ENCODE data around the gene KLHDC8B. TPM values are rescaled to one million over a fixed set of nuclear protein-coding genes. Genes with fewer than 3 reads are reported as not detected.

KLHDC8B gene
- total RNA-seq, 1 experiment from 2014 or later = 13.5 TPM

DNA sequence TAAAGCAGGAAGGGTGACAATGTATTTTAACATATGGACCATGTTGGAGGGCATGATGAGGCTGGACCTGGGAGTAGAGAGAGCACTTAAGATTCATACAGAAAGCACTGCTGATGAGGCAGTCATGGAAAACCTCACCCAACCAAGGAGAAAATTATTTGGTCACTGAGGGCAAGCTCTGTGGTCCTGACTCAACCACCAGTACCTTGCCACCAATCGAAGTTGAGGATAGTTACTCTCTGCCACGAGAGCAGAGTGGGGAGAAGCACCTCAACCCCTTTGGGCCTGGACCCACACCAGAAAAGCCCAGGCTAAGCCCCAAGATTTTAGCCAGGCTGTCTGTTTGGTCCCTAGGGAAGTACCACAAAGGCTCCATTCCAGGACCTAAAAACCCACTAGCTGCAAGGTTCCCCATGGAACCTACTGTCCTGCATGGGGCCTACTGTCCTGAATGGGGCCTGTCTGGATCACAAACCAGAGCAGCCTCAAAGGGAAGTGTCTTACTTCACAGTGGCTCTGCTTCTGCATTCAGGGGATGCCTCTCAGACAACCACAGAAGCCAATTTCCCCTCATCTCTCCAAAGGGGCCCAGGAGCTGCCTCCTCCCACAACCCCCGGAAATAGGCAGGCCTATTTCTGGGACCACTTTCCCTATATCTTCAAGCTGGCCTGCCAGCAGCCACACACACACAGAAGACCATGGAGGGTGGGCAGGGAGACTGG is 9.4 kb upstream of the KLHDC8B start:
- Histone ChIP-seq H3K23ac (ENCODE audit: insufficient read length, low read depth, low read length) (no peak overlapping the region), H3K9me3 (ENCODE audit: control insufficient read depth, low read depth, low read length) (no peaks in the 10 kb centered on the region), H2BK5ac (ENCODE audit: insufficient read length, low read length) (no peak overlapping the region), H3K27me3 (ENCODE audit: insufficient read depth, low read length) (no peaks in the 10 kb centered on the region), H3K56ac (ENCODE audit: insufficient read length, low read depth, low read length) (no peak overlapping the region), H3K18ac (ENCODE audit: insufficient read length, low read depth, low read length) (no peak overlapping the region), H3K79me2 (ENCODE audit: insufficient read depth, low read length) (no peaks in the 10 kb centered on the region; the same call in 1 of the 2 replicates), H3K4me1 (ENCODE audit: insufficient read depth, low read length) (peaks cover 4% of the 10 kb centered on the region; the same call in 1 of the 2 replicates), H4K8ac (replicated peaks; ENCODE audit: insufficient read length, low read depth, low read length) (no peak overlapping the region), H2BK120ac (ENCODE audit: low read depth, low read length, poor library complexity, severe bottlenecking) (no peak overlapping the region), H3K79me1 (ENCODE audit: insufficient read depth, low read depth, low read length, poor library complexity, severe bottlenecking) (no peaks in the 10 kb centered on the region), H2BK12ac (ENCODE audit: insufficient read length, low read depth, low read length) (no peak overlapping the region), H3T11ph (ENCODE audit: low read length) (no peak overlapping the region), H2BK15ac (ENCODE audit: low read depth, low read length) (no peak overlapping the region), H2AFZ (ENCODE audit: low read length) (no peak overlapping the region), H4K20me1 (ENCODE audit: control insufficient read depth, insufficient read depth, insufficient read length) (no peaks in the 10 kb centered on the region), H3K4ac (ENCODE audit: low read depth, low read length) (no peak overlapping the region), H3K14ac (ENCODE audit: insufficient read depth, low read length) (no peak overlapping the region), H3K27ac (ENCODE audit: insufficient read length, low read depth, low read length) (no peak overlapping the region), H3K4me2 (ENCODE audit: insufficient read depth, insufficient read length, low read length) (no peak overlapping the region), H4K91ac (ENCODE audit: insufficient read length, low read depth, low read length) (no peak overlapping the region), H2AK5ac (ENCODE audit: insufficient read length, low read length) (no peak overlapping the region), H3K23me2 (ENCODE audit: insufficient read length, low read depth, low read length, poor library complexity, severe bottlenecking) (peaks cover 15% of the 10 kb centered on the region), H3K9ac (ENCODE audit: extremely low read depth, insufficient read length, low read length) (no peak overlapping the region), H2BK20ac (ENCODE audit: low read depth, low read length, poor library complexity, severe bottlenecking) (no peak overlapping the region), H4K5ac (ENCODE audit: insufficient read length, low read depth, low read length) (no peak overlapping the region)
- no CpG with 5 or more reads among the region's 3 CpGs for WGBS (ENCODE audit: extremely low coverage, insufficient read length, low lambda C conversion rate)
- DNase-seq = no peak
- Mint-ChIP-seq H3K4me3 (no peak overlapping the region), H3K4me1 (peaks cover 16 to 22% of the 10 kb centered on the region in 2 experiments), H3K27ac (no peak overlapping the region), H3K27me3 (ENCODE audit: low read depth) (peaks cover 1% of the 10 kb centered on the region; the same call in 1 of the 2 replicates), H3K9me3 (no peaks in the 10 kb centered on the region), H3K36me3 (ENCODE audit: insufficient read depth in 1 of 3, low read depth in 3 of 3) (peaks cover 15 to 22% (median 16%) of the 10 kb centered on the region in 3 experiments)
- TF ChIP-seq, protein P1, sequence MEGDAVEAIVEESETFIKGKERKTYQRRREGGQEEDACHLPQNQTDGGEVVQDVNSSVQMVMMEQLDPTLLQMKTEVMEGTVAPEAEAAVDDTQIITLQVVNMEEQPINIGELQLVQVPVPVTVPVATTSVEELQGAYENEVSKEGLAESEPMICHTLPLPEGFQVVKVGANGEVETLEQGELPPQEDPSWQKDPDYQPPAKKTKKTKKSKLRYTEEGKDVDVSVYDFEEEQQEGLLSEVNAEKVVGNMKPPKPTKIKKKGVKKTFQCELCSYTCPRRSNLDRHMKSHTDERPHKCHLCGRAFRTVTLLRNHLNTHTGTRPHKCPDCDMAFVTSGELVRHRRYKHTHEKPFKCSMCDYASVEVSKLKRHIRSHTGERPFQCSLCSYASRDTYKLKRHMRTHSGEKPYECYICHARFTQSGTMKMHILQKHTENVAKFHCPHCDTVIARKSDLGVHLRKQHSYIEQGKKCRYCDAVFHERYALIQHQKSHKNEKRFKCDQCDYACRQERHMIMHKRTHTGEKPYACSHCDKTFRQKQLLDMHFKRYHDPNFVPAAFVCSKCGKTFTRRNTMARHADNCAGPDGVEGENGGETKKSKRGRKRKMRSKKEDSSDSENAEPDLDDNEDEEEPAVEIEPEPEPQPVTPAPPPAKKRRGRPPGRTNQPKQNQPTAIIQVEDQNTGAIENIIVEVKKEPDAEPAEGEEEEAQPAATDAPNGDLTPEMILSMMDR (conservative IDR thresholded peaks at IDR 0.05) = no peak
